AG09319 (cell line): ENCODE data around the gene SH2D3A.
A peak's percentile ranks its signal among the peaks of the same experiment; 100 is the strongest.

Experiments
- DNase-seq: peaks from one replicate; pipeline ENCODE4 v3.0.0-alpha.2; 2010; ENCODE audit warnings: low read depth; ENCODE audit errors: extremely low read depth
- TF ChIP-seq, protein P1 (sequence below): IDR thresholded peaks from 2 replicates; pipeline ENCODE4 v1.5.1; 2011; ENCODE audit warnings: low read depth, mild to moderate bottlenecking, inconsistent platforms, low read length, moderate library complexity

SH2D3A gene

DNA sequence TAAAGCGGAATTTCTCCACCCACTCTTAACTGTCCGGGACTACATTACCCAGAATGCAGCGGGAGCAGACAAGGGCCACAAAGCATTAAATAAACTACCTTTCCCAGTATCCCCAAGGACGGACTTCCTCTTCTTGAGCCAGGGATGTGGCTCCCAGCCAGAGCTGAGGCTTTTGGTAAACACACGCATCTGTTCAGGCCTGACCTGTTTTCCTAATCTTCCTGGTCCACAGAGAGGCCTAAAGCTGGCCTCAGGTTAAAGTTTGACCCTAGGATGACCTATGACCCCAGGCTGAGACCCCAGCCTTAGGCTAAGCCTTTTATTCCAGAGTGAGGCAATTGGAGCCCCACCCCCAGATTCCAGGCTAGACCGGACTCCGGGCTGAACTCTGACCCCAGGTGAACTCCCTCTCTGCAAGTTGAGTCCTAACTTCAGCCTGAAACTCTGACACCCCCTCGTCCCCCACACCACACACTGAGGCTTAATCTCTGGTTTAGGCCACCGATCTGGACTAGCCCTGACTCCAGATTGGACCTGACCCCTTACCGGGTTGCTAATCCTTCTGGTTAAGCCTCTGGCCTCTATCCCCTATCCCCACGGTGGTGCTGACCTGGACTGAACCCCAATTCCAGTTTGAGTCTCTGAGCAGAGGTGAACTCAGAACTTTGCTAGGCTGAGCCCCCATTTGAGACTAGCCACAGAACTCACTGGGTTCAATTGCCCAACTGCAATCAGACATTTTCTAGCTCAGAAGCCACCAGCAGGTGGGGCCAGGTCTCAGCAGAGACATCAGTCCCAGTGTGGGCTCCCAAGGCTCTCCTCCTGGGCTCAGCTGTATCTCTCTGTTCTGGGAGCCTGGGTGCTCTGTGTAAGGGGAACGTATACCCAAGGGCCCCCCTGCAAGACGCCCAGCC is 29.1 kb downstream of the SH2D3A start:
- TF ChIP-seq, protein P1, sequence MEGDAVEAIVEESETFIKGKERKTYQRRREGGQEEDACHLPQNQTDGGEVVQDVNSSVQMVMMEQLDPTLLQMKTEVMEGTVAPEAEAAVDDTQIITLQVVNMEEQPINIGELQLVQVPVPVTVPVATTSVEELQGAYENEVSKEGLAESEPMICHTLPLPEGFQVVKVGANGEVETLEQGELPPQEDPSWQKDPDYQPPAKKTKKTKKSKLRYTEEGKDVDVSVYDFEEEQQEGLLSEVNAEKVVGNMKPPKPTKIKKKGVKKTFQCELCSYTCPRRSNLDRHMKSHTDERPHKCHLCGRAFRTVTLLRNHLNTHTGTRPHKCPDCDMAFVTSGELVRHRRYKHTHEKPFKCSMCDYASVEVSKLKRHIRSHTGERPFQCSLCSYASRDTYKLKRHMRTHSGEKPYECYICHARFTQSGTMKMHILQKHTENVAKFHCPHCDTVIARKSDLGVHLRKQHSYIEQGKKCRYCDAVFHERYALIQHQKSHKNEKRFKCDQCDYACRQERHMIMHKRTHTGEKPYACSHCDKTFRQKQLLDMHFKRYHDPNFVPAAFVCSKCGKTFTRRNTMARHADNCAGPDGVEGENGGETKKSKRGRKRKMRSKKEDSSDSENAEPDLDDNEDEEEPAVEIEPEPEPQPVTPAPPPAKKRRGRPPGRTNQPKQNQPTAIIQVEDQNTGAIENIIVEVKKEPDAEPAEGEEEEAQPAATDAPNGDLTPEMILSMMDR, result peak; percentile 76
- peak; percentile 53 for DNase-seq

DNA sequence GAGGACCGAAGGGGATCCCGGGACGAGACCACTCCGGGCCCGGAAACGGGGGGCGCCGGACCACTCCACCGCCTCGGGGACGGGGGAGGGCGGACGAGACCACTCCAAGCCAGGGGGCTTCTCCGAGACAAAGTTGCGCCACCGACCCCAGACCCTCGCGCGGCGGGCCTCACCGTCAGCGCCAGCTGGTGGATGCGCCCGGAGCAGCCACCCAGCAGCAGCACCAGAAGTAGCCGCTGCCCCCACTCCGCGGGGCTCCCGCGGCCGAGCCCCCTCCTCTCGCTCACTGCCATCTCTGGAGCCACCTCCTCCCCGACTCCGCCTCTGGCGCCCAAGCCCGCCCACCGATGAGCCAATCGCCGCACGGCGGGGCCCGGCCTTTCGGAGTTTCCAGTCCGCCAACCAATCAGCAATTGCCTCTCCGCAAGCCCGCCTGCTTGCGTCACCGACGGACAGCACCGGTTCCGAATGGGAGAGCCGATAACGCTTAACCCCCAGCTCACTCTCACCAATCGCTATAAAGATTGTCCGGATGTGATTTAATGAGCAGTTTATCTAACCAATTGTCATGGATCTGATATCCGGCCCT is 29.9 kb downstream of the SH2D3A start, which contains the start of gene GPR108:
Gene GPR108, minus strand, starts transcription at position 297 of the 589 bp plus-strand sequence. Its CDS starts 4 bp downstream, at position 293.
- TF ChIP-seq, protein P1, result no peak
- peak; percentile 100 for DNase-seq

DNA sequence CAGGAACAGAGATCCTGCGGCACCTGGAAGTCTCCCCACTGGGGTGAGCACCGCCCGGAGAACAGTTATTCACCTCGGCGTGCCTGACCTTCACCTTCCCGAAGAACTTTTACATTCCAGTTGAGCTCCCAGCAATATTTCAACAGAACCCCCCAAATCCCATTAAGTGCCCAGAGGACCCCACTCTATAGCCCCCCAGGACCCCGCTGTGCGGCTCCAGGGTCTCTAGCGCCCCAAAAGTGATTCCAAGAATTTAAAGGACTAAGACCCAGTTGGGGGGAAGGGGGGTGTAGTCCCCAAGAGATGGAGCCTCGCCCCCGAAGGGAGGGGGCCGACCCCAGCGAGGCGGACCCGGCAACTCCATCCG is 30.3 kb downstream of the SH2D3A start:
- TF ChIP-seq, protein P1, result no peak
- no peak for DNase-seq

DNA sequence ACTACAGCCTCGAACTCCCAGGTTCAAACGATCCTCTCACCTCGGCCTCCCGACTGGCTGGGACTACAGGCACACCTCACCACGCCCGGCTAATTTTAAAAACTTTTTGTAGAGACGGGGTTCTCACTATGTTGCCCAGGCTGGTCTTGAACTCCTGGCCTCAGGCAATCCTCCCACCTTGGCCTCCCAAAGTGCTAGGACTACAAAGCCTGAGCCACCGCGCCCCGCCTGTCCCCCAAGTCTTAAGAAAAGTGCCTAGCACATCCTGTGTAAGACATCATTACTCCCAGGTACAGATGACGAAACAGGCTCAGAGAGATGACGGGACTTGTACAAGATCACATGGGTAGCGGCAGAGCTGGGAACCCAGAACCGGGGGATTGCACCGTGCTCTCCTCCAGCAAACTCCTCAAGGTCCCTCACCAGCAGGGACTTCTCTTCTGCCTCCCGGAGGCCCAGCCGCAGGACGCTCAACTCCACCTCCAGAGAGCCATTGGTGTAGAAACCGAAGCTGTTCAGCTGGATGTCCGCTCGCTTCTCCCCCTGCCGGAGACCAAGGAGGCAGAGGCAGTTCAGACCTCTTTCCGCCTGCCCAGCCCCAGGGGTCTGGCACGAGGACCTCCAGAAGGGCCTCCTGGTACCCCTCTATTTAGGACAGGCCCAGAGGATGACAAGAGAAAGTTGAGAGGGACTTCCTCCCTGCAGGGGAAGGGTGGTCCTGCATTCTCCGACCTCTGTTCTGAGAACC is 30.9 kb downstream of the SH2D3A start:
- peak; percentile 70 for DNase-seq

DNA sequence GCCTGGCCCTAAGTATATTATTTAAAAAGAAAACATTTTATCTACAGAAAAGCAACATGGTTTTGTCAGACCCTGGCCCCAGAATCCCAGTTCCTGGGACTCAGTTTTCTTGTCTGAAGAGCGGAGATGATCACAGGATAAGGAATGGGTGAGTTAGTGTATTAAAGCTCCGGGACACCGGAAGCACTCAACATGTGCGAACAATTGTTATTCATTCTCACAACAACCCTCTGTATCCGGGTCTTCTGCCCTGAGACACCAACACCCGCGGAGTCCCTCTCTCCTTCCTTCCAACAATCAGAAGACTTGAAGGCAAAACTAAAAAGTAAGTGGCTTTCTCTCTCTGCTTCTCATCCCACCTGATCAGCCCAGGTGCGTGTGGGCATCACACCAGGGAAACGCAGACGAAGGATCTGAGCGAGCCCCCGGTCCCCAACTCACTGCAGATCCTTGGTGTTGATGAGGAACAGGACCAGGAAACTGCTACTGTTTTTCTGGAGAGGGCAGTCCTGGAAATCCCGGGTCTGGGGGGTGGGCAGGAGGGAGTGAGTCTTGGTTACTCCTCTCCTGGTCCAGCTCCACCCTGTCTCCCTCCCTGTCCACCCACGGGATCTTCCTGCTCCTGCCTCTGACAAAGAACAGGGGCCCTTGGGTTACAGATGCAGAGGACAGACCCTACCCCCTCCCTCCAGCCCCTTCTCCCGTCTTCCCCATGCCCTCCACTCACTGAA is 31.9 kb downstream of the SH2D3A start:
- TF ChIP-seq, protein P1, result no peak
- DNase-seq, result no peak

More for the DNA sequence above, 30.9 kb downstream of the SH2D3A start:
- TF ChIP-seq, protein P1, result peak; percentile 78

DNA sequence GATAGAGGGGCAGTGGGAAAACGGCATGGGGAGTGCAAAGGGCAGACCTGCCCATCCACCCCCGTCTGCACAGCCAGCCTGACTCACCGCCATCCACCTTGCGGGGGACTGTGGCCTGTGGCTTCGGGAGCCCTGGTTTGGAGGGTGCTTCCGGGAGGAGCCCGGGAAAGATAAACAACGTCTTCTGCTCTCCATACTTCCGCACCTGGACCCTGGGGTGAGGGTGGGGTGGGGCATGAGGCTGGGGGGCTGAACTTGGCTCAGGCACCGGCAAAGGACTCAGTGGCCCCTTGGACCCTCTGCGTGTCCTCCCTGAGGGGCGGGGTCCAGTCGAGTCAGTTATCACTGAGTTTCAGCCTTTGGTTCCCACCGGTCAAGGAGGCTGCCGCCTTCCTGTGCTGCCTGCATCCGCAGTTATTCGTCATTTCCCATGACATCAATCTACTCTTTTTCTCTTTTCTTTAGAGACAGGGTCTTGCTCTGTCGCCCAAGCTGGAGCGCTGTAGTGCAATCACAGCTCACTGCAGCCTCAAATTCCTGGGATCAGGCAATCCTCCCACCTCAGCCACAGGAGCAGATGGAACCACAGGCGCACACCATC is 33.0 kb downstream of the SH2D3A start:
- TF ChIP-seq, protein P1, result no peak
- DNase-seq, result no peak
